HTERT RPE-1 (cell line): Measurements from ENCODE around the gene XXYLT1.

ENCODE experiments used
- in situ Hi-C: fragments of 300-500 bp; cut with MboI; formaldehyde crosslinking; loops from 4 replicates; pipeline ENCODE4 v1.14.3; 2020; ENCODE audit warnings: low sequenced_read_pairs

The XXYLT1 gene

DNA sequence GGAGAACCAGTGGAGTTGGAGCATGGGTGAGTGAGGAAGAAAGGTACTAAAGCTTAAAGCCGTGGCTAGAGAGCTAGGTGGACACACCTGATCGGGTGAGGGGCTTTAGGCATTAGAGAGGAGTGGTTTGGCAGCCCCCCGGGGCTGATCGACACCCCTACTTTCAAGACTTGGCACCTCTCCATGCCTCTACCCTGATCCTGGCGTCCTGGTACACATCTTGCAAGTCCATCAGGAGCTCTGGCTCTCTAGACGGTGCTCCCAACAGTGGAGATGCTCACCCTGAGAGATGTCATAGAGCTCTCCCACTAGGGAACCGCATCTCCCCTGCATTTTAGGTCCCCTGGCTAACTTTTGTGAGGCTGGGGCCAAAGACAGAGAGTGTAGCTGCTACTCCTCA lies 98.1 kb downstream of the XXYLT1 start:
- in situ Hi-C loops = no loop called here

DNA sequence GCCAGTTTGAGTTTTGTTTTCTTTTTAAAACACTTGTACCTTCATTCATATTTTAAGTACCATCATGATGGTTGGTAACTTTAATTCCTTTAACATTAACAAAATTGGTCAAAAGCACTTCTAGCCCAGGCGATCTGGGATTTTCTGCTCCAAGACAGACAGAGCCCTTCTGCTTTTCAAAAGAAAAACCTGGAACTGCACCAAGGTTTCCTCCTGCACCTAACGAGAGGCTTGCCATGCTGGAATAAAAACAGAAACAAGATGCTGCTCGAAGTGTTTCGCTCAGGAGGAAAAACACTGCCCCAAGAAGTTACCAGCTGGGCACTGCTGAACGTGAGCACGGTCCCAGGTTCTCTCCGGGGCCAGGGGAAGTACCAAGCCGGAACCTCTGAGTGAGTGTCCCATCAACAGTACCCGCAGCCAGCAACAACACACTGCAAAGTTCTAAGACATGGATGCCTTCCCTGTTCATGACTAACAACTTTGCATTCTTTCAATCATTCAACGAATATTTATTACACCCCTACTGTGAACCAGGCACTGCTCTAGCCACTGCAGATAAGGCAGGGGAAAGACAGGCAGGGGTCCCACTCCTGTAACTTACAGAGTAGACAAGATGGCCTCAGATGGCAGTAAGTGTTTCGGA lies 98.8 kb downstream of the XXYLT1 start:
- in situ Hi-C loops = no loop called here

DNA sequence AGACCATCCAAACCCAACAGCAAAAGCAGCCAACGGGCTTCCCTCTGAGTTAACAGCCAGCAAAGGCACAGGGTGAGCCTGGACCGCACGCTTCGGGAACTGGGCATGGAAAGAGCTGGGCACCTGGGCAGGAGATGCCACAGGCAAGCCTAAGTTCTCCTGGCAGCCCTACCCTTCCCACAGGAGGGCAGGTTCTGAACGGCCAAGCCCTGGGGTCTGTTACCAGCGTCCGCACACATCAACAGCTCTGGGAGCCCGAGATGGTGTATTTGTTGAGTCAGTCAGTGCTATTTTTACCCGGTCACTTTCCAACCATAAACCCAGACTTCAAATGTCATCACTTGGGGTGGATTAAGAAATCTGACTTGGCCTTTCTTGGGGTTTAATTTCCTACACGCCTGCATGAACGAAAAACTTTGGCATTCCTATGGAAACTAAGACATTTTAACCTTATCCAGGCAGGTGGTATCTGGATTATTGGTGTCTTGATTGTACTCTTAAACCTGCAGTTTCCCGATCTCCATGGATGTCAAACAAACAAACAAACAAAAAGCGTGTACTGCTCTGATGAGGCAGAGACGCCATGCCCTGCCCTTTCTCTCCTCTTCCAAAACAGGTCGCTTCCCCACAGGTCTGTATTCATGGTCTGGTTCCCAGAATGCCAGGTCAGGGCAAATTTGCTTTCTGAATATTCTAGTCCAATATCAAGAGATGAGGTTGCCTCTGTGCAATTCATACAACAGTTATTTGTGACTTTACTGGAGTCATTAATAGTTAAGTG lies 99.7 kb downstream of the XXYLT1 start:
- in situ Hi-C loops = no loop called here

DNA sequence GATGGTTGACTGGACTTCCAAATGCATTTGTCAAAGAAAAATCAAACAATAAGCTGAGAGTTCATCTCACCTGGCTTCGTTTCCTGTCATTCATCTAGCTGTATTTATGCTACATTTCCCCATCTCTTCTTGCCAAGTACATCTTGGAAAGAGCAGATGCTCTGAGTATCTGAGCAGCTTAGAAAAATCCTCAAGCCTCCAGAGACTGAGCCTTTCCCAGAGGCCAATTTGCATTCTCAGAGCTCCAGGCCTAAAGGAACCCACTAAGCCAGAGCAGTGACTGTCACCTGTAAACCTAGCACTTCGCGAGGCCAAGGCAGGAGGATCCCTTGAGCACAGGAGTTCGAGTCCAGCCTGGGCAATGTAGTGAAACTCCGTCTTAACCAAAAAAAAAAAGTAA lies 100.5 kb downstream of the XXYLT1 start:
- in situ Hi-C loops = no loop called here

DNA sequence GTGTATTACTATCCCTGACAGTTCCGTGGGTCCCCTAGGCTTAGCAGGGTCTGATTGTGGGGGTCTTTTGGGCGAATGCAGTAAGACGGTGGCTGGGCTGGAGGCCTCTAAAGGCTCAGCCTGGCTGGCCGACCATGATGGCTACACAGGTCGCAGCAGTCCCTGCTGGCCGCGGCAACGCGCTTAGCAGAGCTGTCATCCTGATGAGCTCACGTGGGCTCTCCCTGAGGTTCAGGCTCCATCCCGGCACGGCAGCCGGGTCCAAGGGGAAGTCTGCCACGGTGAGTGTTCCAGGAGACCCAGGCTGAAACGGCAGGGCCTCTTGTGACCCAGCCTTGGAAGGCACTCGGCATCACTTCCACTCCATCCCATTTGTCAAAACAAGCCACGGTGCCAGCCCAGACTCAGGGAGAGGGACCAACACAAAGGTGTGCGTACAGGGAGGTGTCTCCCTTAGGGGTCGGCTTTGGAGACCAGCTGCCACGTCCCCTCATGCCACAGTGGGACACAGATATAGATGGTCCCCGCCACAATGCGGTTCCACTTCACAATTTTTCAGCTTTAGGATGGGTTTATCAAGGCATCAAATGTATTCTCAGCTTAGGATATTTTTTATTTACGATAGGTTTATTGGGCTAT lies 101.8 kb downstream of the XXYLT1 start:
- in situ Hi-C loops = no loop called here

DNA sequence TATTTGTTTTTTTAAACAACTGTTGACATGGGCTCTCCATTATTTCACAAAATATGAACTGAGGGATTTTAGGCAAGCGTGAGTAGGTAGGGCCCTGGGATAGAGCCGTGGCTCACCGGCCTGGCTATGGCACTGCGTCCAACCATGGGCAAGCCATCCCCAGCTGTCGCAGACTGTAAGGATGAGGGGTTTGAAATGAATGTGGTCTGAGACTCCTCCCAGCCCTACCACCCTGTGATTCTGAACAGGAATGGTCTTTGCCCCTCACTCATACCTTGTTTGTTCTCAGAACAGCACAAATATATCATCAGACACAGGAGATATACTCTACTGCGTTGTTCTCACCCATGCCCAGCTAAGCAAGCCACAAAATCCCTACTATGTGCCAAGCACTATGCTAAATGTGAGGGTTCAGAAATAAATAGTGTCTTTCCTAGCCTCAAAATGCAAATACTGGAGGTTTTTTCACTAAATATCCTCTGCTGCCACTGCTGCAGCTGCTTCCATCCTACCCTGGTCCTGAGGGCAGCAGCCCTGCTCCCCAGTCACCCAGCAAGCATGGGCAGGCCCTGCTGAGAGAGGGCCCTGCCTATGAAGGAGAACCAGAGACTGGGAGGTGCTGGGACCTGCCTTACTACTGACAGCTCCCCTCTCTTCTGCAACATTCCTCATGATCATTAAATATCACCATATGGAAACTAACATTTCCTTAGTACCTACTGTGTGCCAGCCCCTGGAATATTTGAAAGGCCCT lies 102.8 kb downstream of the XXYLT1 start:
- in situ Hi-C loops = no loop called here

DNA sequence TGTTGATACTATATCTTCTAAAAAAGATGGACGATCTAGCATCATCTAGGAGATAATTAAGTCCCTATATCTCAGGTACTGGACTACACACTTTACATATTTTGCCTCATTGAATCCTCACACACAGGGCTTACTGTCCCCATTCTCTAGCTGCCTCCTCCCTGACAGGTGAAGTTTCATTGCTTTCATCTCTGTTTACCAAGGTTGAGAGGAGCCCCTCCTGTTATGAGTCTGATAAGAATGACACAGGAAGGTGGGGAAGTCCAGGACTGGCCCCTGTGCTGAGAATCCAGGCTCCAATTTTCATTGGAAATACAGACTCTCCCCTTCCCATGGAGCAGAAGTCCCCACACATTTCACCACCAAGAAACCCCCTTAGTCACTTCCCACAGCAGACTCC lies 105.2 kb downstream of the XXYLT1 start:
- in situ Hi-C loops = no loop called here

DNA sequence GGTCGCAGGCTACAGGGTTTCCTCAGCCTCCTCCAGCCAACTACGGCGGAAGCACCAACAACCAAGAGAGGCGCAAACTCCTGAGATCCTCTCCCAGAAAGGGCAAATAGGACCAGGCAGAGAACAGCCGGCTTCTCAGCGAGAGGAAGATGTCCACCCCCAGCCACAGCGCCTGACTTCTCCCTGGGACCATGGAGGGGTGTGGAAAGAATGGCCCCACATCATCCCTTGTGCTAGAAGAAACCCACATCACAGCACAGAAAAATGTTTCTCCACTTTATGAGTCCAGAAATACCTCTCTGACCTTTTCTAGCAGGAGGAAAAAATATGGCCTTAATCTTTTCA lies 105.7 kb downstream of the XXYLT1 start:
- in situ Hi-C loops = no loop called here

DNA sequence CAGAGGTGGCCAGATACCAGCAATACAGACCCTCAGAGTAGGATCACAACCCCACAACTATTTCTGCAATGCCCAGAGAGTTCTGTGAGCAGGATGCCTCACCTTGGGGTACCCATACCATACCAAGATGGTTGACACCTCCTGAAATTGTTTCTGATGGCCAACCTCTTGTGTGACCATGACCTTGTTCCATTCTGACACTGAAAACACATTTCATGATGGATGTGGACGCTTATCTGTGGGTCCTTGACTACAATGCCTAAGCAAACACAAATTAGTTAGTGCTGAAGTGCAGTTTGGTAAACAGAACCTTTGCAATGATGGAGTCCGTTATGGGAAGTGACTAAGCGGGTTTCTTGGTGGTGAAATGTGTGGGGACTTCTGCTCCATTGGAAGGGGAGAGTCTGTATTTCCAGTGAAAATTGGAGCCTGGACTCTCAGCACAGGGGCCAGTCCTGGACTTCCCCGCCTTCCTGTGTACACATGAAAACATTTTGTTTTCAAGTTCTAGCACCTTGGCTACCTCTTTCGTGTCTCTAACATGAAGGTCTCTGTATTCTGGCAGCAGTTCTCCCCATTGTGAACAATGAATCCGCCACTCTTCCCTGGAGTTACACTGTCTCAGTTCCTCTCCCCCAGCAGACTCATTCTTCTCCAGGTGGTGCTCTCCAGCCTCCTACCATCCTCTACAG lies 106.2 kb downstream of the XXYLT1 start:
- in situ Hi-C loops = no loop called here

DNA sequence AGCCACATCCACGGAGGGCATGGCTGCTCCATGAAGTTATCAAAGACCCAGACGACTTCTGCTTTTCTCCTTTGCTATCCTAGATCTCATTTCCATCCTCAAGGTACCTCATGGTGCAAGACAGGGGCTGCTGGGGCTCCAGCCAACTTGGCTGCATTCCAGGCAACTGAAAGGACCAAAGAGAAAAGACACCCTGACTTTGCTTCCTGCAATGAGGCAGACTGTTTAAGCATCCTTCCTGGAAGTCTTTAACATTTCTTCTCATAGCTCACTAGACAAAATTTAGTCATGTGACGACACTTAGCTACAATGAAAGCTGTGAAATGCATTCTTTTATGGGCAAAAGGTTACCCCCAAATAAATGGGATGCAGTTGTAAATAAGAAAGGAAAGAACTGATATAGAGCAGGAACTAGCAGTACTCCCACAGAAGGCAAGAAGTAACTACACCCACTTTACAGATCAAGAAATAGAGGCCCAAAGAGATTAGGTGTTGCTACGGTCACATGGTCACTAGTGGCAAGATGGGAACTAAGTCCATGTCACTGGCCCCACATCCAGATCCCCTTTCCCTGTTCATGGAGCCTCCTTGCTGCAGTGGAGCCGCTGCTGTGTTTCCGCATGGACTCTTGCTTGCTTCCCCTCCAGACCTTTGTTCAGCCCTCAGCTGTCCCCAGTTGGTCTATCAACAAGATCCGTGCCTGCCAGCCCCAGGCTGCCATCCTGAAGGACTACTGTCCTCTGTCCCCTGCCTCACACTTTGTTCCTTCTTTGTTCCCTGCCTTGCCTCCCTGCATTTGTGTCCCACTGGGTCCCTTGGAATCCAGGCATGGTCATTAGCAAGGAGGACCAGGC lies 107.0 kb downstream of the XXYLT1 start:
- in situ Hi-C loops = no loop called here

DNA sequence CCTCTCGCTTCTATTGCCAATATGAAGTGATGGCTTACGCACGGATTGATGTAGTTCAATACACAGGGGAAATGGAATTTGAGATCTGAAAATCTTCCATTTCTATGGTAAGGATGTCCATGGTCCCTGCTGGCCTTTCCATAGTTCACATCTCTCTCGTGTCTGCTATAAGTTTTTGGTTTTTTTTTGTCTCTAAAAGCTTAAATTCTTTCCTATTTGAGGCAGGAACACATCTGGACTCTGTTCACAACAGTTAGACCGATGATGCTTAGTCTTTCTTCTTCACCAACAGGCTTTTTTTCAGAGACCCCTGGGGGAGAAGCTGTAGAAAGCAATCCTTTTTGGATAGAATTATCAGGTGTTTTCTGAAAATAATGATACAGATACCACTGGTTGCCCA lies 108.1 kb downstream of the XXYLT1 start:
- in situ Hi-C loops = no loop called here

DNA sequence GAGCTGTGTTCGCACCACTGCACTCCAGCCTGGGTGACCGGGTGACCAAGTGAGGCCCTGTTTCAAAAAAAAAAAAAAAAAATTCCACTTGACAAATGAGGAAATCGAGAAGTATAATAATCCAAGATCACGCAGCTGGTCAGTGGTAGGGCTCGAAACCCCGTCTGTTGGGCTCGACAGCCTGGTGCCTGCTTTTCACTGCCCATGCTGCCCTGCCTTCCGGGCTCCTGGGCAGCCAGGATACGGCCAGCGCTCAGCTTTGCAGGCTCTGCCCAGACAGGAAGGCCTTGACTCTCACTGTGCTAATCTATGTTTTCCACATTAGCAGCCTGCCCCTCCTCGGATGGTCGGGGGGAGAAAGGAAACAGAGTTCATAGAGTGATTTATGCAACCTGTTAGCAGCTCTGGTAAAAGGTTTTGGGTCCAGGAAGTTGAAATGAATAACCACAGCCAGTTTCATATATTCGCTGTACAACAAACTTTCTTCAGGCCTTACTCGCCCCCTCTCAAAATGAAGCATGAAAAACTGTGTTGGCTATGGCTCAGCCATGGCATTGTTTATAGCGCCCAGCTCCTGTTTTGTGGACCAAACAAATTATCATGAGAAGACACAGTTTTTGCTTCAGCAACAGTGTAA lies 108.8 kb downstream of the XXYLT1 start:
- in situ Hi-C loops = no loop called here

DNA sequence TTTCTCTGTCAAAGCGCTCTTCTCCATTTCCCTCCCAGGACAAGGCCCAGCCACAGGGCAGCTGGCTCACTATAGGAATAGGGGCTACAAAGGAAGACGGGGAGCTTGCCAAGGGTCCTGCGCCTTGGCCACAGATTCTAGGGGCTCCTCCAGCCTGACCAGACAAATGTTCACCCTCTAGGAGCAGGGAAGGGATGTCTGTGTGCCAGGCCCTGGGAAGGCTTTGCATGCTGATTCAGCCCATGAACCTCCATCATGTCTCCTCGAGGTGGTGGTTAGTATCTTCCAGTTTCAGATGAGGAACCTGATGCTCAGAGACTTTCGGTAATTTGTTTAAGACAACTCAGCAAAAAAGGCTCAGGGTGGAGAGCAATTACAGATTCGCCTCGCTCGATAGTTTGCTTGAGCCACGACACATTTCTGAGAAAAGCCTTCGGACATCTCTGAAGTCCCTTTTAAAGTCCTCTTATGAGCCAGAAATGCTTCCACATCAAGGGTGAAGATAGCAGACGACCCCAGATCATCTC lies 110.0 kb downstream of the XXYLT1 start:
- in situ Hi-C loops = no loop called here

DNA sequence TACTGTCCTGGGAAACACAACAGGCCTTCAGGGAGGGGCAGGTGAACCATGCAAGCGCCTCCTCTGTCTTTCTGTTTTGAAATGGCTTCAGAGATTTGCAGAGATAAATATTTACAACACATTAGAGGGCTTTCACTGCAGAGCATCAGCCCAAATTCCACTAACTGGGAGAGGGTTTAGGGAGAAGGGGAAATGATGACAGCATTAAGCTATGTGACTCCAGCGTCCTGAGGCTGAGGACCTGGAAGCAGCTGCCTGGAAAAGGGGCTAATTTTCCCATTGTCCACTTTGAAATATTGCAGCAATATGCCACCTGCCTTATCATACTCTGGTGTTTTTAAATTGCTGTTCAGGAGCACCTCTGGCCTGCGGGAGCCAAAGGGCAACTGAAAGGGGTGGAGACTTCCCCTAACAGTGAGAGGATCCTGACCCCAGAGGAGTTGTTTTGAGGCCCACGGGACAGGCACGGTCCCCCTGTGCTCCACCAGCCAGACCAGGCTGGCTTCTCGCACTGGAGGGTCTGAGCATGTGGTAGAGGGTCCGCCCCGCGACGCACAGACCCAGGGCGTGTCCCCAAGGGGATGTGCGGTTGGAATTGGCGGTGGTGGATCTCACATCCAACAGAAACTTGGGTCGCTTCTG lies 110.6 kb downstream of the XXYLT1 start:
- in situ Hi-C loops = no loop called here

DNA sequence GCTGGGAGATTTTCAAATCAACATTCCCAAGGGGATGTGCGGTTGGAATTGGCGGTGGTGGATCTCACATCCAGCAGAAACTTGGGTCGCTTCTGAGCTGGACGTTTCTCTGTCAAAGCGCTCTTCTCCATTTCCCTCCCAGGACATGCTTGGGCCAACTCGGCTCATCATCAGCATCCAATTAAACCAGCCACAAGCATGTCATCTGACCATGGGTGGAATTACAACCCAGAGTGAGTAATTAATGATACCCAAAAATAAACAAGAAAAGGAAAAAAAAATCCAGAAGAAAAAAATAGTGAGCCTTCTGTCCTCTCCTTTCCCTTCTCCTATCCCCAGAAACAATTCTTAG lies 111.2 kb downstream of the XXYLT1 start:
- in situ Hi-C loops = no loop called here

DNA sequence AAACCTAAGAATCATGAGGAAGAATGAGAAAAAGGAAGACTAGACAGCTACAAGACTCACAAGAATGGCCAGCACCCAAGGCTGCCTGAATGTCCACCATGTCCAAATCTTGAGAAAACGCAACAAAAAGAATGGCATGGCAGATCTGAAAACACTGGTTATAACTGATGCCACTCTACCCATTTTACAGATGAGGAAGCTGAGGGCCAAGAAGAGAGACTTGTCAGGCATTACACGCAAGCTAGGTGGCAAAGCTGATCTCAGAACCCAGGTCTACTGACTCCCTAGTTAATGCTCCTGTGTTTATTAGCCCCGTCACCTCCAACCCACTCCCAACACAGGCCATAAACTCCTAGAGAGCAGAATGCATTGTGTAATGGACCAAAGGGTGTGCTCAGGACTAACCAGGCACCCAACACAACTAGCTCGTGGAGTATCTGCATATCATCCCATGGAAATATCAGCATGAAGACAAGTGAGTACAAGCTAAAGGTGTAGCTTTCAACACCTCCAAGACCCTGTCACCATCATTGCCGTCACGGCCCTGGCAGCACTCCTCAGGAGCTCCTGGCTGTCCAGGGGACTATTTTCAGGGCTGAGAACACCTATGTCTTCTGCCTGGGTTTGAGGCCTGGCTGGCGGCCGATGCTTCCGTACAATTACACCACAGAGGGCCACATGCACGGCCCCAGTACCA lies 111.7 kb downstream of the XXYLT1 start:
- in situ Hi-C loops = no loop called here

DNA sequence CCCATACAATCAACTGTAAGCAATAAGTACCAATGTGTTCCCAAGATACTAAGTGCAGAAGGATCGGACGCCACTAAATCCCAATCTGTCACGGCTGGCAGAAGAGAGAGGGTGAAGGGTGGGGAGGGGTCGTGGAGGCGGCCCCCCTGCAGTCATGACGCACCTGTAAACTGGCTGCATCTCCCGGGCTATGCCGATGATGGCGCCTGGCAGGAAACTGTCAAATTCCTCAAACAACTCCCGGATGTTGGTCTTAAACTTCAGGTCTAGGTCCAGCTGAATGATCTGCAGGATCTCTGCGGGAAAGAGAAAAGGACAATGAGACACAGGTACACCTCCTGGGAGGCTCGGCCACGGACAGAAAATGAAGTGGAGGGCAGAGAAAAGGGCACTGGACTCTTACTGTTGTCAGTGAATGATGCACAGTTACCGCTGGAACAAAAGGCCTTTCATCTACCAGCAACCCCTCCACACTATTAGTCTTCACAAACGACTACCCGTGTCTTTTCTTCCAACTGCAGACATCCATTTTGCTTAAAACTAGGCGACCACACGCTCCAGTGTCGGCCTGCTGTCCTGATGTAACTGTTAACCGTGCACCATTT lies 114.6 kb downstream of the XXYLT1 start:
- in situ Hi-C loops = no loop called here
